Measurements from ENCODE around the gene ZNF516.

The ZNF516 gene

DNA sequence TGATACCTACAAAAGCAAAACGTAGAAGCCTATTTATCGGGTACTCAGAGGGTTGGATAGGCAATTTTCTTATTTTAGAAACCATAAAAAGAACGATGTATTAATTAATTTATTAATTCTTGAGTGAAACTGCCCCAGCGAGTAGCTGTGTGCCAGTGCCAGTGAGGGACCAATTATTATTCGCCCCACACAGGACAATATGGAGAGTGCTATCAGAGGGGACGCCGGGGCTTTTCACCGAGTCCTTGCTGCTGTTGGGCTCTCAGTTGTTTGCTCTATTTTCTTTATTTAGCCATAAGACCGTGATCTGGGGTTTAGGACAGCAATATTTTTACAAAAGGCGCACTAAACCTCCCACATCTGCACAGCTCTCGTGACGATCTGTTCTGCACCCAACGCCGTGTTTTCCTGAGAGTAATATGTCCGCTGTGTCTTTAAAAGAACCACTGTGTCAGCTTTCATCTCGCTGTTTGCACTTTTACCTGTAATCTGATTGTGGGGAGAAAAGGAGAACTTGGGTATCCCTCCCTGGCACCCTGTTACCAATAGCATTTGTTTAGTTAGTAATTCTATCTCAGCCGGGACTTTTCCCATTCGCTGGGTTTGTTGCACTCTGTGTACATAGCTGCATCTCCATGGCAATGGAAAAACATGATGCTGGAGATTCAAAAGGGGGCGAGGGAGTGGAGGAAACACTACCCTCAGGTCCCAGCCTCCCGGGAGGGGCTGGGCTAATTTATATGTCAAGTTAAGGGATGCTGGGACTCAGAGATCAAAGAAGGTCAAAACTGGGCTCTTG is 30.1 kb upstream of the ZNF516 start:
- no peak overlapping the region for H3K9ac ChIP-seq (ENCODE audit: low read depth, low read length)
- H3K27me3 ChIP-seq (ENCODE audit: control insufficient read depth, insufficient read depth, low read length) = peaks cover 35% of the 10 kb centered on the region
- H3K4me1 ChIP-seq (ENCODE audit: control insufficient read depth, insufficient read depth, low read length) = peaks cover 18% of the 10 kb centered on the region
- no peaks in the 10 kb centered on the region for H3K9me3 ChIP-seq (ENCODE audit: control insufficient read depth, insufficient read depth, low read length)
- H3K4me3 ChIP-seq (ENCODE audit: low read depth, low read length) = peak overlapping the region; percentile 33
- H3K36me3 ChIP-seq (ENCODE audit: control insufficient read depth, insufficient read depth, low read length) = no peaks in the 10 kb centered on the region

DNA sequence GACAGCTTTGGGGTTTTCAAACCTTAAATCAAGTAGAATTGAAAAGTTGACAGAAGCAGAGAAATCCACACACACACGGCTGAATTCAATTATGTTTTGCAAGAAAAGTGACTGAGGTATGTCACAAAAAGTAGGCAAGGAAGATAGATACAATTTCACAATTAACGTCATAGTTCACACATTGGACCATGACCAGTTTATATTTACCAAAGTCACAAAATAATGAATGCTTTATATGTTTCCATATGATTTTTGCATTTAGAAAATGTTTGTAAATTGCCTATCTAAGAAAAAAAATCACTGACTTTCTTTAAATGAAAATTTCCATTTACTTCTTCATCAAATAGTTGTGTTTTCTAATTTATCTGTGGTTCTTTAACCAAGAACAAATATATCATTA is 29.4 kb upstream of the ZNF516 start:
- H3K4me3 ChIP-seq (ENCODE audit: low read depth, low read length) = no peak overlapping the region

DNA sequence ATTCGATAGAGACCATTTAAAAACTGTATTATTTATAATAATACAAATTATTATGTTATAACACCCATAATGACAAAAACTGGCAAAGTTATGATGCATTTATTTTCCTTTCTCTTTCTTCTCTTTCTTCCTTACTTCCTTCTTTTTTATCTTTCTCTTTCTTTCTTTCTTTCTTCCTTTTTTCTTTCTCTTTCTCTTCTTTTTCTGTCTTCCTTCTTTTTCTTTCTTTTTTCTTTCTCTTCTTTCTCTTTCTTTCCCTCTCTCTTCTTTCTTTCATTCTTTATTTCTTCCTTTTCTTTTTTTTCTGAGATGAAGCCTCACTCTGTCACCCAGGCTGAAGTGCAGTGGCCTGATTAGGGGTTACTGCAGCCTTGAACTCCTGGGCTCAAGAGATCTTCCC is 27.5 kb upstream of the ZNF516 start:
- peaks cover 9% of the 10 kb centered on the region for H3K4me1 ChIP-seq (ENCODE audit: control insufficient read depth, insufficient read depth, low read length)
- no peak overlapping the region for H3K9ac ChIP-seq (ENCODE audit: low read depth, low read length)

More for the DNA sequence above, 29.4 kb upstream of the ZNF516 start:
- H3K27me3 ChIP-seq (ENCODE audit: control insufficient read depth, insufficient read depth, low read length) = peaks cover 41% of the 10 kb centered on the region
- no peaks in the 10 kb centered on the region for H3K36me3 ChIP-seq (ENCODE audit: control insufficient read depth, insufficient read depth, low read length)
- H3K9me3 ChIP-seq (ENCODE audit: control insufficient read depth, insufficient read depth, low read length) = no peaks in the 10 kb centered on the region
- peaks cover 18% of the 10 kb centered on the region for H3K4me1 ChIP-seq (ENCODE audit: control insufficient read depth, insufficient read depth, low read length)
- no peak overlapping the region for H3K9ac ChIP-seq (ENCODE audit: low read depth, low read length)

DNA sequence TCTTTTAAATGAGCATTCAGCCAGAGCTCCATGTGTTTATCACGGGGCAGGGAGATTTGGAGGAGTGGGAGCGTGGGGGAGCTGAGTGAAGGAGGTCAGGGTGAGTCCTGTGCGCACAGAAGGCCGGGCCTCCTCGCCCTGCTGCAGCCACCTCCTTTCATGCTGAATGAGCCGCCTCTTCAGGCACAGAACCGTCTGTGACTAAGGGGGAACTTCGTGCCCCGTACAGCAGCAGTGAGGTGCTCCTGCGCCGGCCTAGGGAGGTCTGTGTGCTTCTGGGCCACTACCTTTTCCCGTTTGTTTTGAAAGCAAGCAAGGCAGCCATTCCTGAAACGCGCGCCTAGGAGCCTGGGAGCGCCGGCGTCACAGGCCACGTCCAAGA is 27.1 kb upstream of the ZNF516 start:
- Histone ChIP-seq H3K36me3 (ENCODE audit: control insufficient read depth, insufficient read depth, low read length) (no peaks in the 10 kb centered on the region), H3K4me1 (ENCODE audit: control insufficient read depth, insufficient read depth, low read length) (peaks cover 9% of the 10 kb centered on the region), H3K9ac (ENCODE audit: low read depth, low read length) (peak overlapping the region; percentile 50)

More for the DNA sequence above, 27.5 kb upstream of the ZNF516 start:
- Histone ChIP-seq H3K36me3 (ENCODE audit: control insufficient read depth, insufficient read depth, low read length) (no peaks in the 10 kb centered on the region), H3K27me3 (ENCODE audit: control insufficient read depth, insufficient read depth, low read length) (peaks cover 36% of the 10 kb centered on the region), H3K9me3 (ENCODE audit: control insufficient read depth, insufficient read depth, low read length) (no peaks in the 10 kb centered on the region), H3K4me3 (ENCODE audit: low read depth, low read length) (no peak overlapping the region)

DNA sequence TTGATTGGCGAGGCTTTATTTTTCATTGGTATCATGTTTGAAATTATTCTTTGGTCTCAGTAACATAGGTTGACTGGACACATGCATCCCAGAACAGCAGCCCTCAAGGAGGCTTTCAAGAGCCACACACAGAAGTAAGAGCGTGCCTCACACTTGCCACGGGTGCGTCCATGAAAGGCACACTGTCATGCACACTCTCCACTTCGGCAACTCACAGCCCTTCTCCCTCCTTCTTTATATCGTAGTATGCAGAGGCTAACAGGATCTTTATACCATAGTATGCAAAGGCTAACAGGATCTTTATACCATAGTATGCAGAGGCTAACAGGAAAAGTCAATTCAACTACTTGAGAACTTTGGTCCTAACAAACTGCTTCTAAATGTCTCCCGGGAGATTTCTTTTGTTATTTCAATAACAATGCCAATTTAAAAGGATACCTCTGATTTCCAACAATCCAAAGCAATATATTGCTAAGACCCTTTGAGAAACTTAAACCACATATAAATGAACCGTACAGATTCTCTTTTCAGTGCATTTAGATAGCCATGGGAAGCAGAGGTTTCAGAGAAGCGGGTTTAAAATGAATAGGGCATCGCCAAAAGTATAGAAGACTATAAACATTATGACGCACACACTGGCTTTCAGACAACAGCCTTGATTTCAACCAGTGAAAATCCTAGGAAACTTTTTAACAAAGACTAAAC is 26.5 kb upstream of the ZNF516 start:
- H3K27me3 ChIP-seq (ENCODE audit: control insufficient read depth, insufficient read depth, low read length) = peaks cover 33% of the 10 kb centered on the region
- no peaks in the 10 kb centered on the region for H3K9me3 ChIP-seq (ENCODE audit: control insufficient read depth, insufficient read depth, low read length)
- peak overlapping the region; percentile 24 for H3K4me3 ChIP-seq (ENCODE audit: low read depth, low read length)
- H3K36me3 ChIP-seq (ENCODE audit: control insufficient read depth, insufficient read depth, low read length) = no peaks in the 10 kb centered on the region
- H3K4me1 ChIP-seq (ENCODE audit: control insufficient read depth, insufficient read depth, low read length) = peaks cover 9% of the 10 kb centered on the region
- H3K9ac ChIP-seq (ENCODE audit: low read depth, low read length) = no peak overlapping the region

More for the DNA sequence above, 27.1 kb upstream of the ZNF516 start:
- Histone ChIP-seq H3K4me3 (ENCODE audit: low read depth, low read length) (peak overlapping the region; percentile 24), H3K9me3 (ENCODE audit: control insufficient read depth, insufficient read depth, low read length) (no peaks in the 10 kb centered on the region), H3K27me3 (ENCODE audit: control insufficient read depth, insufficient read depth, low read length) (peaks cover 38% of the 10 kb centered on the region)

DNA sequence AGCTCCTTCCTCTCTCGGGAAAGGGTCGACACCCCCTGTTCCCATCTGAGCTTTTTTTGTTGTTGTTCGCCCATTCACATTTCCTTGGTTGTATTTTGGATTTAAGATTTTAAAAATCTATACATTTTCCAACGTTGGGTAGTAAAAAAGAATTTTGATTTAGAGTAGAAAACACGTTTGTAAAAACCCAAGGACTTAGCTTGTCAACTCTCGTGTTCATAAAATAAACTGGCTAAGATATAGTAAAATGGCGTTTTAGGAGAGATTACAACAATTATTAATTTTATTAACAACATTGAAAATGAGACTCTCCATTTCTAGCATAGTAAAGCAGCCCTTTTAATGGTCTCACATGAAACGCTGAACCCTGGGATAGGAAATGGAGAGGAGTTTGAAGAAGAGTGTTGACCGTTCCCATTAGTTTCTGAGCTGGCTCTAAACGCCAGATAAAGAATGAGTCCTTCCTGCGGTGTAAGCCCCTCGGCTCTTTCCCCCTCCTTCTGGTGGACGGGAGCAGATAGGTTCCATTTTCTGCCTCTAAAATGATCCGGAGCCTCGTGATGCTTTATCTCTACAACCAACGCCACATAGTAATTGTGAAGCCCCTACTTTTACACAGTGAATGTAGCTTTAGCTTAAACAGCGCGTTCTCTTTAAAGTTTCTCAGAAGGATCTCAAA is 24.0 kb upstream of the ZNF516 start:
- H3K9me3 ChIP-seq (ENCODE audit: control insufficient read depth, insufficient read depth, low read length) = no peaks in the 10 kb centered on the region
- peaks cover 6% of the 10 kb centered on the region for H3K4me1 ChIP-seq (ENCODE audit: control insufficient read depth, insufficient read depth, low read length)
- H3K9ac ChIP-seq (ENCODE audit: low read depth, low read length) = peak overlapping the region; percentile 38
- H3K27me3 ChIP-seq (ENCODE audit: control insufficient read depth, insufficient read depth, low read length) = peaks cover 25% of the 10 kb centered on the region
- H3K36me3 ChIP-seq (ENCODE audit: control insufficient read depth, insufficient read depth, low read length) = no peaks in the 10 kb centered on the region
- peak overlapping the region; percentile 59 for H3K4me3 ChIP-seq (ENCODE audit: low read depth, low read length)

DNA sequence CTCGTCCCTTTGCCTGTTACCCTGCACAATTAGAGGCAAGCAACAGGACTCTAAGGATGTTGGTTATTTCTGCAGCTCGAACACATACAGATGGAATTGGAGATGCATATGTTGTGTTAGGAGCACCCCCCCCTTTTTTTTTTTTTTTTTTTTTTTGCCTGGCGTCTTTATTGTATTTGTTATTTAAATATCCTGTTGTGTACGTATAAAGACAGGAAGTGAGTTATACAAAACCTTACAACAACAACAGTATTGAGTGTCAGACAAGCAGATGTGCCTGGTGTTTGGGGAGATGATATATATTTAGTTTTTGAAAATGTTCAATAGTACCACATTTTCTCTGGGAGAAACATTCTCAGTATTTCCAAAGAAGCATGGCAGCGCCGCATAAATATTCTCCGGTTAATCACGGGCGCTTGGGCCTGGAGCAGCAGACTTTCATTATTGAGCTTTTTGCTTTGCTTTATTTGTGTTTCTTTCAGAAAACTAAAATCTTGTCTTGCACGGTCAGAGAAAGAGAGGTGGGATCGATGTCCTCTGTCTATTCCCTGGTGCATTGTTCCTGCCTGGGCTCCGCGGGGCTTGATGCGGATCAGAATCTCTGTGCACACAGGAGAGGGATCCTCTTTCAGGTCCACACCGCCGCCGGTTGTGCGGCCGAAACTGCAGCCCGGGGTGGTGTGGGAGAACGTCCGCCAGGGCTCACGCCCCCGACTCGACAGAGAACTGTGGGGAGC is 23.2 kb upstream of the ZNF516 start:
- peak overlapping the region; percentile 38 for H3K9ac ChIP-seq (ENCODE audit: low read depth, low read length)
- H3K4me3 ChIP-seq (ENCODE audit: low read depth, low read length) = peak overlapping the region; percentile 59
- peaks cover 6% of the 10 kb centered on the region for H3K4me1 ChIP-seq (ENCODE audit: control insufficient read depth, insufficient read depth, low read length)
- no peaks in the 10 kb centered on the region for H3K36me3 ChIP-seq (ENCODE audit: control insufficient read depth, insufficient read depth, low read length)
- no peaks in the 10 kb centered on the region for H3K9me3 ChIP-seq (ENCODE audit: control insufficient read depth, insufficient read depth, low read length)
- H3K27me3 ChIP-seq (ENCODE audit: control insufficient read depth, insufficient read depth, low read length) = peaks cover 25% of the 10 kb centered on the region

DNA sequence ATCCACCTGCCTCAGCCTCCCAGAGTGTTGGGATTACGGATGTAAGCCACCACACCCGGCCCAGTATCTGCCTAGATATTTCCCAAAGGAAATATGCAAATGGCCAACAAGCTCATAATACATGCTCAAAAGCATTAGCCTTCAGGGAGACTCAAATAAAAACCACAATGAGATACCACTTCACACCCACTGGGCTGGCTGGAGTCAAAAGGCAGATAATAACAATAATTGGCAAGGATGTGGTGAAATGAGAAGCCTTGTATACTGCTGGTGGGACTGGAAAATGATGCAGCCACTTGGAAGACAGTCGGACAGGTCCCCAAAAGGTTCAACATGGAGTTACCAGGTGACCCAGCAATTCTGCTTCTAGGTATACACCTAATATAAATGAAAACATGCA is 20.5 kb upstream of the ZNF516 start:
- no peaks in the 10 kb centered on the region for H3K9me3 ChIP-seq (ENCODE audit: control insufficient read depth, insufficient read depth, low read length)
- no peak overlapping the region for H3K9ac ChIP-seq (ENCODE audit: low read depth, low read length)
- H3K4me1 ChIP-seq (ENCODE audit: control insufficient read depth, insufficient read depth, low read length) = no peaks in the 10 kb centered on the region
- no peak overlapping the region for H3K4me3 ChIP-seq (ENCODE audit: low read depth, low read length)
- H3K27me3 ChIP-seq (ENCODE audit: control insufficient read depth, insufficient read depth, low read length) = peaks cover 25% of the 10 kb centered on the region
- H3K36me3 ChIP-seq (ENCODE audit: control insufficient read depth, insufficient read depth, low read length) = no peaks in the 10 kb centered on the region

DNA sequence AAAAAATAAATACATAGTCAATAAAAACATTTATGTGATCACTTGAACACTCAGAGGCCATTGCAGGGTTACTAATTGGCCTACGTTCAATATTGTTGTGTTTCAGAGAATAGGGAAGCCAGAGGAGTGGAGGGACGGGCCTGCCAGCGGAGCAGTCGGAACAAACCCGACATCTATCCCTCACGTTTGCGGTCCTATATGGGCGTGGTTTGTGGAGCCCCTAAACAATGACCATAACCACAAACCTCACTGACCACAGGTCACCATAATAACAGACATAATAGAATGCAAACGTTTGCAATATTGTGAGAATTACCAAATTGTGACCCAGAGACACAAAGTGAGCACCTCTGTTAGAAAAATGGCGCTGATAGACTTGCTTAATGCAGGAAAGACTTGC is 19.5 kb upstream of the ZNF516 start:
- Histone ChIP-seq H3K4me3 (ENCODE audit: low read depth, low read length) (no peak overlapping the region), H3K27me3 (ENCODE audit: control insufficient read depth, insufficient read depth, low read length) (peaks cover 16% of the 10 kb centered on the region), H3K36me3 (ENCODE audit: control insufficient read depth, insufficient read depth, low read length) (no peaks in the 10 kb centered on the region), H3K9ac (ENCODE audit: low read depth, low read length) (no peak overlapping the region), H3K4me1 (ENCODE audit: control insufficient read depth, insufficient read depth, low read length) (no peaks in the 10 kb centered on the region), H3K9me3 (ENCODE audit: control insufficient read depth, insufficient read depth, low read length) (no peaks in the 10 kb centered on the region)

DNA sequence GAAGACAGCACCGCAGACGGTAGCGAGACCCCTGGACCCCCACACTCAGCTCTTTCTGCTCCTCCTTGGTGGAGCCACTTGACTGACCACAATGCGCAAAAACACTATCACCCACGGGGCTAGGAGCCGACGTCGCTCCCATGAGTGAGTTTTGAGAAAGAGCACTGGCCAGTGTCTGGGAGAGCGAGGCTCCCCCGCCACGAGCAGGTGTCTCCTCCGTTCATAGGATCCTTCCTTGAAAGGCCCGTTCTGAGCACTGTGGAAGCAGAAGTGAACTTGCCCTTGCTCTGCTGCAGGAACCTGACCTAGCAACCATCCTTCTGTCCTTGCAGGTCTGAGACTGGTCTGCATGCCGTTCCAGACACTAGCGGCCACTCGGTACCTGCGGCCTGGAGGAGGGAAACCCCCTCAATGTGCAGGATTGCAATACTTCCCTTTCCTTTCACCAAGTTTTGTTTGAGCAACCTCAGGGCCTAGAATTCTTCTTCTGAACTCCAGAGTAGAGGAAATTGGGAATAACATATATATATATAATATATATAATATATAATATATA is 12.9 kb upstream of the ZNF516 start:
- no peaks in the 10 kb centered on the region for H3K27me3 ChIP-seq (ENCODE audit: control insufficient read depth, insufficient read depth, low read length)

More for the DNA sequence above, 12.9 kb upstream of the ZNF516 start:
- Histone ChIP-seq H3K36me3 (ENCODE audit: control insufficient read depth, insufficient read depth, low read length) (no peaks in the 10 kb centered on the region), H3K4me1 (ENCODE audit: control insufficient read depth, insufficient read depth, low read length) (peaks cover 4% of the 10 kb centered on the region), H3K9me3 (ENCODE audit: control insufficient read depth, insufficient read depth, low read length) (no peaks in the 10 kb centered on the region), H3K9ac (ENCODE audit: low read depth, low read length) (no peak overlapping the region), H3K4me3 (ENCODE audit: low read depth, low read length) (no peak overlapping the region)

Measured in iPS-15b (cell line).